Central memory CD4-positive, alpha-beta T cell (primary cell): ENCODE measurements around the gene ARL10.
A peak's percentile ranks its signal among the peaks of the same experiment; 100 is the strongest.

Experiments
- DNase-seq: peaks from one replicate; pipeline ENCODE4 v3.0.0; 2022

The ARL10 gene

DNA sequence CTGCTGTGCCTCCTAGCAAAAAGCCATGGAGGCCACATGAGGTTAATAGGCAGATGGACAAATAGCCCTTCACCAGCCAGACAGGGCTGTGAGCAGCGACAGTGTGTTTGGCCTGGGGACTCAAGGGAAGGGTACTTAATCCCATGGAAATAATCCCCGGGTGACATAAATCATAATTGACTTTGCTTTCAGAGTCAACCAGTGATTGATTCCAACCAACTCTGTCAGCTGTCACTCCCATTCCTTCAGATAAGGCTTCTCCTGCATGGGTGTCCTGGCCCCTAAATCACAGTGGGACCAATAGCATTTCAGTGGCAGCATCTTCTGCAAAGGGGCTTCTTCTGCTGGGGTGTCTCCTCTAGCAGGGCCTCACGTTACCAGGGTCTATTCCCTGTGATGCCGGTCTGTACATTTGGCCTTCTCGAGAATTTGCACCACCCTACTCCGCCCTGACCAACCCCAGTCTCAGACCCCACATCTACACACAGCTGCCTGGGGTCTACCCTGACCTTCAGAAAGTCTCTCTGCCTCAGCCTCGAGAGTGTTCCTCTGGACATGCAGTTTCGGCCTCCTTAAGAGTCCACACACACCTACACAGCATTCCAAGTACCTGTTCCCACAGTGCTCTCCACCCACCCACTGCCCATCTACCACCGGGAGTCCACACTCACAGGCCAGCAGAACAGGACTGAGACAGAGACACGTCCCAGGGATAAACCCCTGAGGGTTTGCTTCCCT lies 47.4 kb downstream of the ARL10 start:
- no peak for DNase-seq

DNA sequence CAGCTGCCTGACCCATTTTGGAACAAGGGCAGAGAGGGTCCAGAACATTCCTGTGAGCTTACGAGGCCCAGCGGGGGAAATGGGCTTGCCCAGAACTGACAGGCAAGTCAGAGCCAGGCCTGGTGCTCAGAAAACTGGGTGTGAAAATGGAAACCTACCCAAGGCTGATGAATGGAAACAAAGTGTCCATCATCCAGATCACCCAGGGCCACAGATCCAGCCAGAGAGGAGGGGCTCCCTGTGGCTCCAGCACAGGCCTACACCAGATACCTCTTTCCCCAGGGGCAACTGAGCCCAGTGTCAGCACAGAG lies 47.9 kb downstream of the ARL10 start:
- DNase-seq: no peak

GRCh38 chr5:176413709-176414191 lies 48.5 kb downstream of the ARL10 start:
- no peak for DNase-seq

- DNase-seq: no peak
Observed at GRCh38 chr5:176414704-176415103, 49.4 kb downstream of the ARL10 start.

- DNase-seq: no peak
Observed at GRCh38 chr5:176415240-176415951, 50.1 kb downstream of the ARL10 start.

DNA sequence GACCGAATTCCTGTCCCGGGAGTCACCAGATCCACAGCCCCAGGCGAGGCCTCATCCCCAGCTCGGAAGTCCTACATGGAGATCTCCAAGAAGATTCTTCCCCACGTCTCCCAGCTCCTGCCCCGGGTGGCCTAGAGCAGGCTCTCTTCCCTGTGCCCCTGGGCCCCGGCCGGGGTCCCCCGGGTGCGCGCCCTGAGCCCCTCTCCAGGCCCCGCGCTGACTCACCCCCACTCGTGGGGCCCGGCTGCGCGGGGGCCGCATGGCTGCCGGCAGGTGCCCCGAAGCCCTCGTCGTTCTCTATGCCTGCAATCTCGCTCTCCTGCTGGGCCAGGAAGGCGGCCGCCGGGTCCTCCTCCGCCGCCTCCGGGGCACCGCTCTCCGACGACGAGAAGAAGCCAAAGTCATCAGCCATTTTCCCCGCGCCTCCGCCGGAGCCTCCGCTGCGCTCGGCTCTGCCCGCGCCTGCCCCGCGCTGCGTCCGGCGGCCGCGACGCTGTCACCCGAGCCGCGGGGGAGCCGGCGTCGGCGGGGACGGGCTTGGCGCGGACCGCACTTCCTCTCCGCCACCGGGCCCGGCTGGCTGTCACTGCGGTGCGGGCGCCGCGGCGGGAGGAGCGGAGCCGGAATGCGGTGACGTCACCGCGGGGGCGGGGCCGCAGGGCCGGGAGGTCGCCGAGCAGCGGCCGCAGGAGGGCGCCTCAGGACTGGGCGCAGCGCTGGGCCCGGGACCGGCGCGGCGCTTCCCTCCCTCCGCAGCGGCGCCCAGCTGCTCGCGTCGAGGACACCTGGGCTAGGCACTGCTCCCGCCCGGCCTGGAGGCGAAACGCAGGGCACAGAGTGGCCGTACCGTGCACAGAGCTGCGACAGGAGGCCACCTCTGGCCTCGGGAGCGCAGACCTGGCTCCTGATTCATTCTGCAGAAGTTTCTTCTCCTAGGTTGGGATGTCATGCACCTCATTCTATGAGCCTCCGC lies 51.0 kb downstream of the ARL10 start, which contains the start of gene CLTB:
Gene CLTB (minus strand): TSS at position 588 of the 973 bp plus-strand sequence. CDS start 176 bp downstream, at position 412.
- DNase-seq: peak; percentile 80

DNA sequence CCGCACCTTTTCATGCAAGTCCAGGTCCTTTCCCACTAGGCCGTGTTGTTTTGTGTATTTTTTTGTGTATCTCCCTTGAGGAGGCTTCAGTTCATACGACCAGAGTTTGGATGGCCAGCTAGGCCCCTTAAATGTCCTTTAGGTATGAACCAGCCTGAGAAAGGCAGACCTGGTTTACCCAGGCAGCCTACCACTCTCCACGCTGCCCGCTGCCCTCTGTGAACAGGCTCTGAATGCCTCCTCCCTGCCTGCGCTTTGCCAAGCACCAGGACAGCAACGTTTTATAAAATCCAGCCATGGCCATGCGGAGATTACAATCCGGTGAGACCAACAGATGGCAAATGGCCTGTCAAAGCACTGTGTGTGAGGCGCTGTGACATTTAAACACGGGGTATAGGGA lies 51.7 kb downstream of the ARL10 start:
- no peak for DNase-seq

GRCh38 chr5:176418251-176418650 lies 53.0 kb downstream of the ARL10 start:
- DNase-seq: no peak

- DNase-seq: no peak
Observed at GRCh38 chr5:176420086-176420485, 54.8 kb downstream of the ARL10 start.

DNA sequence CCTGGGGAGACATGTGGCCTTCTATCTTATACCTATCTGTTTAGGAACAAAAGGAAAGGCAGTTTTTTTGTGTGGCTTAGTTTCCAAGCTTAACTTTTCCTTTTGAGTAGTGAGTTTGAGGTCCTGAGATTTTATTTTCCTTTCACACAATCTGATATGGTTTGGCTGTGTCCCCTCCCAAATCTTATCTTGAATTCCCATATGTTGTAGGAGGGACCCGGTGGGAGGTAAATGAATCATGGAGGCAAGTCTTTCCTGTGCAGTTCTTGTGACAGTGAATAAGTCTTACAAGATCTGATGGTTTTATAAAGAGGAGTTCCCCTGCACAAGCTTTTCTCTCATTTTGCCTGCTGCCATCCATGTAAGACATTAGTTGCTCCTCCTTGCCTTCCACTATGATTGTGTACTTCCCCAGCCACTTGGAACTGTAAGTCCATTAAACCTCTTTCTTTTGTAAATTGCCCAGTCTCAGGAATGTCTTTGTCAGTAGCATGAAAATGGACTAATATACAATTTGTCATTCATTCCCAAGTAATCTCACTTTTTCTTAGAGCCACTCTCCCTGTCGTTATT lies 55.8 kb downstream of the ARL10 start:
- DNase-seq: no peak

DNA sequence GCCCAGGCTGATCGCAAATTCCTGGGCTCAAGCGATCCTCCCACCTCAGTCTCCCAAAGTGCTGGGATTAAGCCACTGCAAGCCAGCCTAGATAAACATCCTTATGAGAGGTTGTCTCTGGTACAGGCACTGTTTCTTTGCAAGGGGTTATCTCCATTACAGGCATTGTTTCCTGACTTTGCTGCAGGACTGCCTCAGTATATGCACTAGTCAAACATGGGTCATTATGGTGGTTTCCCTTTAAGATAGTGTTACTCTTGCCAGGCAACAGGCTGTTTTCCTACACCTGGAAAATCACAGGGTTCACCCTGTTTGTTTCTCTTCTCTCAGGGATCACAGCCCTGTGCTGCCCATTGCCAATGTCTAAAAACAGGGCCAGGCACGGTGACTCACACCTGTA lies 58.9 kb downstream of the ARL10 start:
- DNase-seq: no peak

DNA sequence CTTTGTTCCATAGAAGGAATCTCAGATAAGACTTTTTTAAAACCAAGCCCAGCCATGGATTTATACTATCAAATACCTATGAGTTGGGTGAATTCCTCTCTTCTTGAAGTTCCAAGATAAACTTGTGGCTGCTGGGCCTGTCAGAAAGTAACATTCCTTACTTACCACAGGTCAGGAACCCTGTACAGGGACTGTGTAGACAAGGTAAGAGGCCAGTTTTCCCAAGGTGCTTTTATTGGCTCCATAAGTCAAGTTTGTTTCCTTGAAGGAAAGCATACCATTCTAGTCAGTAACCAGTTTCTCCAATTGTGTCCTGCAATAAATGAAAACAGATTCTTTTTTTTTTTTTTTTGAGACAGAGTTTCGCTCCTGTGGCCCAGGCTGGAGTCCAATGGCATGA lies 59.9 kb downstream of the ARL10 start:
- no peak for DNase-seq

DNA sequence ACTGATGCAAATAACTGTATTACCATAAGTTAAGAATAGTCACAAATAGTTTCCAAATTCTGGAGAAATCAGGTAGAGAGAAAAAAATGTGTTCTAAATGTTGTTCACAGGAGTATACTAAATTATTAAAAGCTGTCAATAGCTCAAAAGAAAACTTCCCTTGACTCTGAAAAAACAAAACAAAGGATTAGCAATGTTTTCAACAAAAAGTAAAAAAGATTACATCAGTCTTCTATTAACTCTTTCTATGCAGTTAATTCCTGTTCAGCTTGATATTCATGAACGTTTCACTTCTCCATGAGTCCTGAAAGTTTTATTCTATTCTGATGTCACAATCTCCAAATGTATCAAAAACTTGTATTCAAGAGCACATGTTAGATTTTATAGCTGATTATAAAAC lies 60.5 kb downstream of the ARL10 start:
- no peak for DNase-seq

DNA sequence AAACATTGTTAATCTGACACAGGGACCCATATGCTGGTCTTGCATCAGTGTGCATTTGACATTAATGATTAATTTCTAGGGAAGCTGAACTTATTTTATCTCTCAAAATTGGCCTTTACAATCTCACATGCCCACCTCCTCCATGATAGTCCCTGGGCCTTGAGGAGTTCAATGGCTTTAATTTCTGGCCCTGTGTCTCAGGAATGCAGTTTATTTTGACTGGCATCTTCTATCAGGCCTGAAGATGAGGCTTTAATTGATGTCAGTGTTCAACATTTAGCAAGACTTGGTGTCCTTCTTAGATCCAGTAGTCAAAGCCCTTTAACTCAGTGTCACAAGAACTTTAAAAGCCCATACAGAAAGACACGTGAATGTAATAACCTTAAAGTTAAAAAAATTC lies 61.6 kb downstream of the ARL10 start:
- DNase-seq: no peak

- no peak for DNase-seq
Observed at GRCh38 chr5:176427971-176428370, 62.7 kb downstream of the ARL10 start.

GRCh38 chr5:176429972-176430371 lies 64.7 kb downstream of the ARL10 start:
- DNase-seq: no peak
